ENCODE results near the gene NECTIN1.

NECTIN1 gene

DNA sequence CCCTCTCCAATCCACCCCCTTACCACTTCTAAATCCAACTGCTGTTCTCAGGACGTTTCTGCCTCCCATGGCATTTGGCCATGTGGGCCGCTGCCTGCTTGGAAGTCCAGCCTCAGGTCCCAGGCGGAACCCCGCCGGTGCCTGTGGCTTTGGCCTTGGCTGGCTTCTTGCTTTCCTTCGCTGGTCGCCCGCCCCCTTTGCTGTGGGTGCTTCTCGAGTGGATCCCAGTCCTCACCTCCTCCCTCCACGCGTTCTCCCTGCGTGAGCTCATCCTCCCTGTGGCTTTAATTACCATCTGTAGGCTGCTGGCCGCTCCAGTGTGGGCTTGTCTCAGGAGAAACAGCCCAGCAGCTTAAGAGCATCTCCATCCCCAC is 111.7 kb downstream of the NECTIN1 start:
- DNase-seq: no peak
- in situ Hi-C loops (cut with HindIII; ENCODE audit: low pct_ligation_motif_present, low sequenced_read_pairs): no loop called here
- TF ChIP-seq, protein P1, sequence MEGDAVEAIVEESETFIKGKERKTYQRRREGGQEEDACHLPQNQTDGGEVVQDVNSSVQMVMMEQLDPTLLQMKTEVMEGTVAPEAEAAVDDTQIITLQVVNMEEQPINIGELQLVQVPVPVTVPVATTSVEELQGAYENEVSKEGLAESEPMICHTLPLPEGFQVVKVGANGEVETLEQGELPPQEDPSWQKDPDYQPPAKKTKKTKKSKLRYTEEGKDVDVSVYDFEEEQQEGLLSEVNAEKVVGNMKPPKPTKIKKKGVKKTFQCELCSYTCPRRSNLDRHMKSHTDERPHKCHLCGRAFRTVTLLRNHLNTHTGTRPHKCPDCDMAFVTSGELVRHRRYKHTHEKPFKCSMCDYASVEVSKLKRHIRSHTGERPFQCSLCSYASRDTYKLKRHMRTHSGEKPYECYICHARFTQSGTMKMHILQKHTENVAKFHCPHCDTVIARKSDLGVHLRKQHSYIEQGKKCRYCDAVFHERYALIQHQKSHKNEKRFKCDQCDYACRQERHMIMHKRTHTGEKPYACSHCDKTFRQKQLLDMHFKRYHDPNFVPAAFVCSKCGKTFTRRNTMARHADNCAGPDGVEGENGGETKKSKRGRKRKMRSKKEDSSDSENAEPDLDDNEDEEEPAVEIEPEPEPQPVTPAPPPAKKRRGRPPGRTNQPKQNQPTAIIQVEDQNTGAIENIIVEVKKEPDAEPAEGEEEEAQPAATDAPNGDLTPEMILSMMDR (IDR thresholded peaks at IDR 0.05; ENCODE audit: low read depth, low read length, missing control alignments): no peak
- H3K27me3 ChIP-seq (replicated peaks): no peaks in the 10 kb centered on the region
- no peak overlapping the region for H3K27ac ChIP-seq
- H3K36me3 ChIP-seq (replicated peaks): no peaks in the 10 kb centered on the region
- no peak overlapping the region for H3K4me3 ChIP-seq (ENCODE audit: low read depth, low read length)

DNA sequence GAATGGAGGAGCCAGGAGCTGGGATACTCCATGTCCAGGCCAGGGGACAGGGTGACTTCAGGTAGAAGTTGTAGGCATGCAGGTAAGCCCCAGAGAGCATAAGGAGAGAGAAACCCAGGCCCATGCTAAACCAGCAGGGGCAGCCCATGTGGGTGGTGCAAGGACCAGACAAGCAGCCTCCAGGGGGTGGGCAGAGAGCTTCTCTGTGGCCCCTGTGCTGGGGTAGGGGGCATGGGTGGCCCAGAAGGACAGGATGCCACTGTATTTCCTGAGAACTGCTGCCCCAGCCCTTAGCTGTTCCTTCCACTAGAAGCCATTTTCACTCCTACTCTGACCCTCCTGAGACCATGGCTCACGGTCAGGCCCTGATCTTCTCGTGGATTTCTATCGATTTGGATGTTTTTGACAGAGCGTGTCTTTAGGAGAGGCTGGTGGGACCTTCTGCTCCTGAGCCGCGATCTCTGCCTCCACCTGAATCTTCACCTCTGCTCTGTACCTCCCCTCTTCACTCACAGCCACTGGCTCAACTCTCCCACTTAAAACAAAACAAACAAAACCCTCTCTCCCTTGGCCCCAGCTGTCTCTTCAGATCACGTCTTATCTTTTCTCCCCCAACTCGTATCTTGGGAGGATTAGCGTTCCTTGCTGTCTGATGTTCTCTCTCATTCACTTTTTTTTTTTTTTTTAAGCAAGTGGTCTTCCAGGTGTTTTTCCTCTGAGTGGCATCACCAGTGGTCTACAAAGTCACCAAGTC is 112.2 kb downstream of the NECTIN1 start:
- Histone ChIP-seq H3K36me3 (replicated peaks) (no peaks in the 10 kb centered on the region), H3K27ac (no peak overlapping the region), H3K27me3 (replicated peaks) (no peaks in the 10 kb centered on the region), H3K4me3 (ENCODE audit: low read depth, low read length) (no peak overlapping the region)
- in situ Hi-C loops (cut with HindIII; ENCODE audit: low pct_ligation_motif_present, low sequenced_read_pairs): no loop called here
- TF ChIP-seq, protein P1 (IDR thresholded peaks at IDR 0.05; ENCODE audit: low read depth, low read length, missing control alignments): no peak
- no peak for DNase-seq

DNA sequence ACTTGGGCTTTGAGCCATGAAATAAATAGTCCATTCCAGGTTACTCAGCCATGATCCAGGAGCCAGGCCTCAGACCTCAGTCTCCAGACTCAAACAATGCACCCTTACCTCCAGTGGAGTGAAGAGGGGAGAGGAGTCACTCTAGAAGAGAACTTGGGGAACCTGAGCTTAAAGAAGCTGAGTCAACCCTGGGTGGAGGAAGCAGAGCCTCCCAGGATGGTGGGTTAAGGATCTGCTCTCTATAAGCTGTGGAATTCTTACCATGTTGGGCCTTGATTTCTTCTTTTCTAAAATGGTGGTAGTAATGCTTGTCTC is 113.2 kb downstream of the NECTIN1 start:
- Histone ChIP-seq H3K27ac (peak overlapping the region; percentile 18), H3K27me3 (replicated peaks) (no peaks in the 10 kb centered on the region), H3K36me3 (replicated peaks) (no peaks in the 10 kb centered on the region), H3K4me3 (ENCODE audit: low read depth, low read length) (no peak overlapping the region)
- TF ChIP-seq, protein P1 (IDR thresholded peaks at IDR 0.05; ENCODE audit: low read depth, low read length, missing control alignments): no peak
- in situ Hi-C loops (cut with HindIII; ENCODE audit: low pct_ligation_motif_present, low sequenced_read_pairs): no loop called here
- DNase-seq: no peak

DNA sequence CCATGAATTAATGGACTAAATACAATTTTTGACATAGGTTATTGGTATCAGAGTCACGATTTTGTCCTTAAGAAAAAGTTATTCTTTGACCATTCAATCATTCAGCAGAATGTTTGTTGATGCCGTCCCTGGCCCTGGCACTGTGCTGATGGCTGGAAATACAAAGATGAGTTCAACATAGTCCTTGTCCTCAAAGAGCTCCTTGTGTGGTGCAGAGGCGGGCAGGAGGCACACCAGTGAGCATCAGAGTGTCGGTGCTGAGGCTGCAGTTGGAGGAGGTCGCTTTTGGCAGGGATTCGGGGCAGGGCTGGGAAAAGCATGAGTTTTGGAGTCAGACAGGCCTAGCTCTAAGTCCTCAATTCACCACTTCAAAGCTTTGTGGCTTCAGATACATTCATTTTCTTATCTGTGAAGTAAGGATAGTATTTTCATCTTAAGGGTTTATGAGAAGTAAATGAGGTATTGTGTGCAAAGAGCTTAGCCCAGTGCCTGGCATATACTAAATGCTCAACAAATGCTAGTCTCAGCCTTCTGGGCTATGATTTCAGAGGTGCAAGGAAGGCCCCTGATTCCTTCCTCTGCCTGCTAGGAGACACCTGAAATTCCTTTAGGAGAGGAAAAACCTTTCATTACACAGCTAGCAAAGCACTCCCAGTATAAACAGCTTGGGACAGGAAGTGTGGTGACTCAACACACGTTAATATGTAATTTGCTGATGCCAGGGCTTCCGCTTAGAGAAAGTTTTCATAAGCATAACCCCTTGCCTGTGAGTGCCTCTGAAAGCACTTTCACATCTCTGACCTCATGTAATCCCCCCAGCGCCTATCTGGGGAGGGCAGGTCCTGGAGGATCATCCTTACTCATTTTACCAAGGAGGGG is 113.8 kb downstream of the NECTIN1 start:
- peak; percentile 61 for DNase-seq
- in situ Hi-C loops (cut with HindIII; ENCODE audit: low pct_ligation_motif_present, low sequenced_read_pairs): no loop called here
- TF ChIP-seq, protein P1 (IDR thresholded peaks at IDR 0.05; ENCODE audit: low read depth, low read length, missing control alignments): no peak
- no peaks in the 10 kb centered on the region for H3K36me3 ChIP-seq (replicated peaks)
- no peaks in the 10 kb centered on the region for H3K27me3 ChIP-seq (replicated peaks)
- no peak overlapping the region for H3K4me3 ChIP-seq (ENCODE audit: low read depth, low read length)
- H3K27ac ChIP-seq: peak overlapping the region; percentile 18

DNA sequence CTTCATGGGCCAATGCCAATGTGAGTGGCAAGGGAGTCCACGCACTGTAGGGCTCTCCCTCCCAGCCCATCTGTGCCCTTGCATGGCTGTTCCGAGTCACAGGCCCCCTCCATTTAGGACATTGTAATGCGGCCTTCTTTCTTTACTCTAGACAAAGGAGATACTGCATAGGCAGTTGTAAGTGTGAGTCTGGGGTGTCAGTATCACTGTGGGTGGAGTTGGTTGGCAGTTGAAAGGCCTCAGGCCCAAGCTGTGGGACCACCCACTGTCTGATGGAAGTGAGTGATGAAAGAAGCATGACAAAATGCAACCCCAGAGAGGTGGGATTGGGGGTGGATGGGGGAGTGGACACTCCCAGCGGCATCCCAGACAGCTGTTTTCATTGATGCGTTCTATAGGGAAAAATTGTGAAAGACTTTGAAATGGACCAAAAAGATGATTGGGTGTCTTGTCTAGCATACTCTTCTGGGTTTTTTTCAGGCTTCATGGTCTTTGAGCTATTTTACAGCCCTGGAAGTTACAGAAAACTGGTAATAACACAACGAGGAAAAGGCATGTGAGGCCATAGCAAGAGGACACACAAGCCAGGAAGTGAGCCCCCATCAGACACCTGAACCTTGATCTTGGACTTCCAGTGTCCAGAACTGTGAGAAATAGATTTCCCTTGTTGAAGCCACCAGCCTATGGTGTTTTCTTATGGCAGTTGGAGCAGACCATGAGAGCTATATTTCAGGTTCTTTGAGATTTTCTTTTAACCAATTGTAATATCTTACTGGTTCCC is 114.6 kb downstream of the NECTIN1 start:
- Histone ChIP-seq H3K36me3 (replicated peaks) (no peaks in the 10 kb centered on the region), H3K27ac (no peak overlapping the region), H3K27me3 (replicated peaks) (no peaks in the 10 kb centered on the region), H3K4me3 (ENCODE audit: low read depth, low read length) (no peak overlapping the region)
- no peak for DNase-seq
- in situ Hi-C loops (cut with HindIII; ENCODE audit: low pct_ligation_motif_present, low sequenced_read_pairs): no loop called here
- TF ChIP-seq, protein P1 (IDR thresholded peaks at IDR 0.05; ENCODE audit: low read depth, low read length, missing control alignments): no peak

All from brain microvascular endothelial cell (primary cell).